A673 (cell line): ENCODE results near the gene FPR1. TPM values are rescaled to one million over a fixed set of nuclear protein-coding genes. Genes with fewer than 3 reads are reported as not detected.

Experiments
- BruUV-seq: library from RNA; stranded (reverse); fragments of 400-500 nt; replicated peaks from 2 replicates; lab custom pipeline; 2021; lab: Mats Ljungman, UMichigan
- CTCF ChIA-PET: fragments of 300-600 bp; sonication (Branson Sonifier 250); formaldehyde crosslinking; loops from one replicate; lab custom pipeline; 2022; ENCODE audit warnings: antibody characterized with exemption; lab: Charles Lee
- POLR2A ChIA-PET: fragments of 300-600 bp; sonication (Branson Sonifier 250); formaldehyde crosslinking; loops from one replicate; lab custom pipeline; 2022; ENCODE audit warnings: antibody characterized with exemption; ENCODE audit not compliant: low non-redundant PET; lab: Charles Lee
- DNase-seq: peaks from one replicate; pipeline ENCODE4 v3.0.0-alpha.2; 2015; ENCODE audit warnings: low spot score
- H3K27ac ChIP-seq: fragments of 200-600 bp; sonication (generic); 2 replicates; pipeline ENCODE4 v1.5.1; 2016; ENCODE audit warnings: mixed run types, low read depth, mild to moderate bottlenecking, mixed read lengths, antibody characterized with exemption, low read length; ENCODE audit not compliant: poor library complexity, severe bottlenecking
- H3K27me3 ChIP-seq: fragments of 200-600 bp; sonication (generic); replicated peaks from 2 replicates; pipeline ENCODE4 v1.6.1; 2017; ENCODE audit warnings: mixed run types, low read depth, mild to moderate bottlenecking, mixed read lengths, antibody characterized with exemption, low read length; ENCODE audit not compliant: insufficient read depth, poor library complexity
- H3K36me3 ChIP-seq: fragments of 200-600 bp; sonication (generic); 2 replicates; pipeline ENCODE4 v1.6.1; 2016; ENCODE audit warnings: mixed run types, mild to moderate bottlenecking, mixed read lengths, antibody characterized with exemption, low read length; ENCODE audit not compliant: insufficient read depth, poor library complexity, severe bottlenecking
- H3K4me1 ChIP-seq: fragments of 200-600 bp; sonication (generic); 2 replicates; pipeline ENCODE4 v1.6.1; 2017; ENCODE audit warnings: mixed run types, mild to moderate bottlenecking, mixed read lengths, antibody characterized with exemption, low read length; ENCODE audit not compliant: insufficient read depth, poor library complexity, severe bottlenecking
- H3K4me3 ChIP-seq: fragments of 200-600 bp; sonication (generic); 2 replicates; pipeline ENCODE4 v1.5.1; 2016; ENCODE audit warnings: low read depth, mixed run types, mild to moderate bottlenecking, mixed read lengths, low read length; ENCODE audit not compliant: poor library complexity, severe bottlenecking
- H3K9me3 ChIP-seq: fragments of 200-600 bp; sonication (generic); 2 replicates; pipeline ENCODE4 v1.6.1; 2016; ENCODE audit warnings: mixed run types, low read depth, mild to moderate bottlenecking, mixed read lengths, antibody characterized with exemption, low read length; ENCODE audit not compliant: poor library complexity, severe bottlenecking
- CTCF ChIP-seq: fragments of 300-800, 200-600 bp; sonication (generic); conservative IDR thresholded peaks from 2 replicates; pipeline ENCODE4 v1.5.1; 2017; ENCODE audit warnings: low read depth, mild to moderate bottlenecking, antibody characterized with exemption, low read length, moderate library complexity, mixed read lengths
- EZH2 ChIP-seq: fragments of 200-600 bp; sonication (generic); IDR thresholded peaks from 2 replicates; pipeline ENCODE4 v1.6.1; 2017; ENCODE audit warnings: borderline replicate concordance, low read depth, mild to moderate bottlenecking, mixed read lengths, antibody characterized with exemption, low read length; ENCODE audit not compliant: poor library complexity, severe bottlenecking
- intact Hi-C: fragments of 100-400 bp; cut with micrococcal nuclease; formaldehyde crosslinking; loops from one replicate; pipeline ENCODE4 v1.10.0; 2022; ENCODE audit not compliant: unreplicated experiment
- total RNA-seq: library from RNA; stranded (reverse); gene quantifications from 2 replicates; pipeline ENCODE4 v1.2.3, GENCODE V29; 2021

FPR1 gene
- total RNA-seq, 1 experiment from 2014 or later, result not detected

- ChIA-PET CTCF (interaction anchor here (0.9 to 1.5 kb wide), 3 partner anchors 9 to 21 kb away, joined by 3 to 5 read pairs (median 5); no protein-coding TSS in a partner anchor), POLR2A (interaction anchor here (0.5 kb wide), 1 partner anchor 955 kb away, joined by 5 read pairs; no protein-coding TSS in a partner anchor)
- H3K27me3 ChIP-seq, result no peaks in the 10 kb centered on the region
- no peaks in the 10 kb centered on the region for H3K36me3 ChIP-seq
- no peaks in the 10 kb centered on the region for H3K9me3 ChIP-seq
- TF ChIP-seq EZH2, result no peak
- peaks cover 38% of the 10 kb centered on the region for H3K4me1 ChIP-seq
- no peak overlapping the region for H3K4me3 ChIP-seq
- intact Hi-C loops, result no loop called here
- DNase-seq, result peak; percentile 94
- H3K27ac ChIP-seq, result peak overlapping the region; percentile 52
- BruUV-seq, result no TSS peak
Observed at GRCh38 chr19:51799034-51799773, 47.5 kb upstream of the FPR1 start.

GRCh38 chr19:51798062-51798461 lies 46.4 kb upstream of the FPR1 start:
- TF ChIP-seq CTCF (no peak), EZH2 (no peak)
- no peaks in the 10 kb centered on the region for H3K9me3 ChIP-seq
- BruUV-seq, result no TSS peak
- no peak overlapping the region for H3K27ac ChIP-seq
- intact Hi-C loops, result no loop called here
- ChIA-PET POLR2A (no interaction called here), CTCF (no interaction called here)
- H3K36me3 ChIP-seq, result no peaks in the 10 kb centered on the region
- no peak overlapping the region for H3K4me3 ChIP-seq
- H3K4me1 ChIP-seq, result peaks cover 43% of the 10 kb centered on the region
- DNase-seq, result no peak
- no peaks in the 10 kb centered on the region for H3K27me3 ChIP-seq

GRCh38 chr19:51797480-51797879 lies 45.8 kb upstream of the FPR1 start:
- no peak overlapping the region for H3K27ac ChIP-seq
- intact Hi-C loops, result no loop called here
- no TSS peak for BruUV-seq
- H3K36me3 ChIP-seq, result no peaks in the 10 kb centered on the region
- peaks cover 43% of the 10 kb centered on the region for H3K4me1 ChIP-seq
- TF ChIP-seq CTCF (no peak), EZH2 (no peak)
- no peaks in the 10 kb centered on the region for H3K9me3 ChIP-seq
- ChIA-PET CTCF (no interaction called here), POLR2A (no interaction called here)
- no peak for DNase-seq
- no peaks in the 10 kb centered on the region for H3K27me3 ChIP-seq
- no peak overlapping the region for H3K4me3 ChIP-seq
